ENCODE measurements around the gene LAMB3.

Gene LAMB3

GRCh38 chr1:209634005-209634737 lies 18.1 kb downstream of the LAMB3 start:
- DNase-seq (ENCODE audit: low read depth, low spot score) = no peak

GRCh38 chr1:209633335-209633997 lies 18.8 kb downstream of the LAMB3 start:
- no peak for DNase-seq (ENCODE audit: low read depth, low spot score)

- DNase-seq (ENCODE audit: low read depth, low spot score) = no peak
These were observed 21.6 kb downstream of the LAMB3 start for GRCh38 chr1:209630383-209631225.

GRCh38 chr1:209629621-209630382 lies 22.4 kb downstream of the LAMB3 start:
- DNase-seq (ENCODE audit: low read depth, low spot score) = no peak

GRCh38 chr1:209628618-209629299 lies 23.5 kb downstream of the LAMB3 start:
- no peak for DNase-seq (ENCODE audit: low read depth, low spot score)

- DNase-seq (ENCODE audit: low read depth, low spot score) = peak; percentile 53
These were observed 24.5 kb downstream of the LAMB3 start for GRCh38 chr1:209627732-209628196.

- no peak for DNase-seq (ENCODE audit: low read depth, low spot score)
These were observed 25.0 kb downstream of the LAMB3 start for GRCh38 chr1:209627027-209627731.

- DNase-seq (ENCODE audit: low read depth, low spot score) = no peak
These were observed 25.7 kb downstream of the LAMB3 start for GRCh38 chr1:209626346-209627026.

GRCh38 chr1:209625791-209626285 lies 26.4 kb downstream of the LAMB3 start:
- no peak for DNase-seq (ENCODE audit: low read depth, low spot score)

GRCh38 chr1:209624558-209625549 lies 27.4 kb downstream of the LAMB3 start:
- DNase-seq (ENCODE audit: low read depth, low spot score) = no peak

- DNase-seq (ENCODE audit: low read depth, low spot score) = no peak
These were observed 29.1 kb downstream of the LAMB3 start for GRCh38 chr1:209622841-209623829.

- no peak for DNase-seq (ENCODE audit: low read depth, low spot score)
These were observed 30.2 kb downstream of the LAMB3 start for GRCh38 chr1:209621741-209622655.

- no peak for DNase-seq (ENCODE audit: low read depth, low spot score)
These were observed 30.9 kb downstream of the LAMB3 start for GRCh38 chr1:209621286-209621685.

- no peak for DNase-seq (ENCODE audit: low read depth, low spot score)
These were observed 31.7 kb downstream of the LAMB3 start for GRCh38 chr1:209620487-209620884.

- DNase-seq (ENCODE audit: low read depth, low spot score) = no peak
These were observed 32.3 kb downstream of the LAMB3 start for GRCh38 chr1:209619696-209620486.

All from activated CD4-positive, CD25-positive, alpha-beta regulatory T cell treated with anti-CD3 and anti-CD28 coated beads, Interleukin-2, amount 50 U/mL, for 16 hours (primary cell).